SK-N-MC (cell line): ENCODE data around the gene ABHD16B.

Experiments
- DNase-seq: peaks from one replicate; pipeline ENCODE4 v3.0.0-alpha.2; 2011; ENCODE audit warnings: low read depth, low spot score
- H3K27ac ChIP-seq: fragments of 200-600 bp; sonication (generic); 2 replicates; pipeline ENCODE4 v1.5.1; 2016; ENCODE audit warnings: mixed run types
- H3K36me3 ChIP-seq: fragments of 200-600 bp; sonication (generic); 2 replicates; pipeline ENCODE4 v1.6.1; 2017; ENCODE audit warnings: antibody characterized with exemption, low read length, mixed read lengths; ENCODE audit not compliant: insufficient read depth
- H3K4me3 ChIP-seq: fragments of 200-600 bp; sonication (generic); 2 replicates; pipeline ENCODE4 v1.5.1; 2016
- H3K9ac ChIP-seq: fragments of 200-600 bp; sonication (generic); 2 replicates; pipeline ENCODE4 v1.8.0; 2017; ENCODE audit warnings: mixed run types, mixed read lengths; ENCODE audit not compliant: insufficient read length
- H3K9me3 ChIP-seq: fragments of 200-600 bp; sonication (generic); 2 replicates; pipeline ENCODE4 v1.6.1; 2017; ENCODE audit warnings: low read depth, mild to moderate bottlenecking, antibody characterized with exemption, low read length, moderate library complexity, mixed read lengths
- EZH2 ChIP-seq: fragments of 200-600 bp; sonication (generic); IDR thresholded peaks from one replicate; pipeline ENCODE4 v1.6.1; 2017; ENCODE audit warnings: antibody characterized with exemption
- FOXP2 ChIP-seq: optimal IDR thresholded peaks from 2 replicates; pipeline ENCODE3; 2011; ENCODE audit warnings: mild to moderate bottlenecking, moderate library complexity; ENCODE audit not compliant: insufficient read depth; ENCODE audit errors: extremely low read length, control extremely low read depth
- POLR2AphosphoS5 ChIP-seq: IDR thresholded peaks from 2 replicates; pipeline ENCODE4 v1.6.1; 2012; ENCODE audit warnings: mild to moderate bottlenecking, low read depth, low read length, borderline replicate concordance

ABHD16B gene

DNA sequence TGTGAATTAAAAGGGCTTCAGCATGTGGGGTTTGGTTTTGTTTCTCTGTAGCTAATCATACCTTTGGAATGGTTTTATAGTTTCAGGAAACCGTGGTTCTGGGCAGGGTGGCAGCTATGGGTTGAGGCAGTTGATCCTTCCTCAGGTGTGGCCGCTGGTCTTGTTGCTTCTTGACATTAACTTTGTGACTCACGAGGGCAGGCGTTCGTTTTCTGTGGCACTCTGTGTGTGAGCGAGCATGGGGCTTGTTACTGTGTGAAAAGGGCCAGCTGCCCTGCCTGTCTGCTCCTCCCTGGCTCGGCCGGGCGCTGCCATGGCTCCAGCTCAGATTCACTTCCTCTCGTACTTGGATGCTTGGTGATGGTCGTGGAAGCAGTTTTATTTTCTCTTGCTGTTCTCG is 49.9 kb downstream of the ABHD16B start:
- Histone ChIP-seq H3K36me3 (peaks cover 3% of the 10 kb centered on the region; the same call in 1 of the 2 replicates), H3K9ac (no peak overlapping the region), H3K9me3 (no peaks in the 10 kb centered on the region), H3K27ac (no peak overlapping the region), H3K4me3 (no peak overlapping the region)
- DNase-seq, result no peak
- TF ChIP-seq EZH2, result no peak
- no peak for TF ChIP-seq FOXP2
- no peak for TF ChIP-seq POLR2AphosphoS5
